Stimulated activated CD8-positive, alpha-beta memory T cell treated with anti-CD3 and anti-CD28 coated beads, Interleukin-12 subunit alpha, Interleukin-12 subunit beta, amount 100 ng/mL, for 24 hours (primary cell): Measurements from ENCODE around the gene ZHX3.
"Not testable (repeated sequence)": the region's sequence is repeated elsewhere in the genome, so short reads cannot be mapped to it uniquely, and the experiment has no call there.

ENCODE experiments used
- DNase-seq: peaks from one replicate; pipeline ENCODE4 v3.0.0-alpha.2; 2020; ENCODE audit errors: extremely low read depth

Gene ZHX3

GRCh38 chr20:41134362-41135186 lies 183.0 kb downstream of the ZHX3 start:
- DNase-seq: no peak

GRCh38 chr20:41133709-41134361 lies 183.7 kb downstream of the ZHX3 start:
- no peak for DNase-seq

GRCh38 chr20:41132388-41132775 lies 185.1 kb downstream of the ZHX3 start:
- not testable (repeated sequence) for DNase-seq

- no peak for DNase-seq
Measured at GRCh38 chr20:41131594-41132387, 185.7 kb downstream of the ZHX3 start.
